Endothelial cell of umbilical vein (primary cell): ENCODE measurements around the gene MITF. TPM values are rescaled to one million over a fixed set of nuclear protein-coding genes. Genes with fewer than 3 reads are reported as not detected.

Experiments used
- BruUV-seq: library from RNA; stranded (reverse); fragments of 400-500 nt; replicated peaks from 2 replicates; lab custom pipeline; 2021; lab: Mats Ljungman, UMichigan
- CTCF ChIA-PET: fragments of 300-600, 350-600 bp; sonication (Branson Sonifier 250); formaldehyde crosslinking; loops from one replicate; lab custom pipeline; 2021; ENCODE audit warnings: antibody characterized with exemption, inconsistent platforms; lab: Charles Lee
- POLR2A ChIA-PET: fragments of 300-600, 350-600 bp; sonication (Branson Sonifier 250); formaldehyde crosslinking; loops from one replicate; lab custom pipeline; 2021; ENCODE audit warnings: antibody characterized with exemption, inconsistent platforms; lab: Charles Lee
- DNase-seq: peaks from one replicate; pipeline ENCODE4 v3.0.0-alpha.2; 2011; ENCODE audit warnings: low read depth, low spot score
- FAIRE-seq: peaks from 2 replicates; lab custom pipeline; 2011; peaks lifted over from hg19 to GRCh38; lab: Jason Lieb, UNC
- H2AFZ ChIP-seq: 2 replicates; pipeline ENCODE4 v1.6.0; 2012; ENCODE audit warnings: low read depth, low read length, control low read depth, inconsistent platforms
- H3K27ac ChIP-seq: 2 replicates; pipeline ENCODE4 v1.5.1; 2011; ENCODE audit warnings: low read depth, mild to moderate bottlenecking, control low read depth, low read length, moderate library complexity; ENCODE audit not compliant: insufficient read depth
- H3K27me3 ChIP-seq, 2 experiments: 2 replicates each; pipeline versions ENCODE4 v1.6.0 to v1.6.1; 2011; ENCODE audit warnings: low read length in 2 of 2, mixed read lengths in 1 of 2; ENCODE audit not compliant: control insufficient read depth in 2 of 2, insufficient read depth in 2 of 2
- H3K36me3 ChIP-seq, 2 experiments: 2 replicates in 1 of 2; 3 replicates in 1 of 2; pipeline ENCODE4 v1.5.1; 2011; ENCODE audit warnings: low read length in 2 of 2, mild to moderate bottlenecking in 1 of 2, moderate library complexity in 1 of 2; ENCODE audit not compliant: control insufficient read depth in 2 of 2, insufficient read depth in 2 of 2; ENCODE audit errors: extremely low read depth in 1 of 2
- H3K4me1 ChIP-seq: 3 replicates; pipeline ENCODE4 v1.5.1; 2011; ENCODE audit warnings: mild to moderate bottlenecking, low read length; ENCODE audit not compliant: control insufficient read depth, insufficient read depth; ENCODE audit errors: extremely low read depth
- H3K4me2 ChIP-seq: 2 replicates; pipeline ENCODE4 v1.6.1; 2011; ENCODE audit warnings: low read length, control low read depth, mixed read lengths; ENCODE audit not compliant: insufficient read depth
- H3K4me3 ChIP-seq, 3 experiments: fragments of 200-600 bp in 1 of 3; sonication (generic), shearing (Covaris generic) in 1 of 3; replicated peaks in 1 of 3; 2 replicates each; pipeline ENCODE4 v1.5.1; 2011 to 2016; ENCODE audit warnings: control low read depth in 3 of 3, low read length in 3 of 3, mild to moderate bottlenecking in 2 of 3, inconsistent platforms in 1 of 3, low read depth in 1 of 3, moderate library complexity in 1 of 3; ENCODE audit not compliant: insufficient read depth in 1 of 3
- H3K79me2 ChIP-seq: 2 replicates; pipeline ENCODE4 v1.6.0; 2012; ENCODE audit warnings: low read length, inconsistent platforms; ENCODE audit not compliant: control insufficient read depth, insufficient read depth
- H3K9ac ChIP-seq: replicated peaks from 2 replicates; pipeline ENCODE3; 2011; ENCODE audit warnings: low read length, control low read depth; ENCODE audit not compliant: insufficient read depth; ENCODE audit errors: extremely low read depth
- H3K9me1 ChIP-seq: replicated peaks from 3 replicates; pipeline ENCODE4 v1.6.0; 2011; ENCODE audit warnings: mild to moderate bottlenecking, low read length; ENCODE audit not compliant: control insufficient read depth, insufficient read depth; ENCODE audit errors: extremely low read depth
- H3K9me3 ChIP-seq: replicated peaks from 2 replicates; pipeline ENCODE4 v1.5.1; 2012; ENCODE audit warnings: low read length, inconsistent platforms; ENCODE audit not compliant: control insufficient read depth, insufficient read depth
- H4K20me1 ChIP-seq: replicated peaks from 2 replicates; pipeline ENCODE3; 2011; ENCODE audit warnings: mild to moderate bottlenecking, low read length; ENCODE audit not compliant: control insufficient read depth, insufficient read depth; ENCODE audit errors: extremely low read depth
- EZH2 ChIP-seq: IDR thresholded peaks from 2 replicates; pipeline ENCODE4 v1.6.1; 2012; ENCODE audit warnings: borderline replicate concordance, low read depth, mild to moderate bottlenecking, moderate library complexity, low read length, inconsistent platforms; ENCODE audit not compliant: severe bottlenecking
- FOS ChIP-seq: IDR thresholded peaks from 2 replicates; pipeline ENCODE4 v1.6.1; 2011; ENCODE audit warnings: mild to moderate bottlenecking, low read length, moderate library complexity, borderline replicate concordance; ENCODE audit not compliant: insufficient read depth
- GATA2 ChIP-seq: IDR thresholded peaks from 2 replicates; pipeline ENCODE4 v1.7.0; 2011; ENCODE audit warnings: low read depth, mild to moderate bottlenecking, moderate library complexity, mixed read lengths, low read length; ENCODE audit not compliant: insufficient read length, insufficient read depth
- JUN ChIP-seq: IDR thresholded peaks from 2 replicates; pipeline ENCODE4 v1.6.1; 2011; ENCODE audit warnings: borderline replicate concordance, low read depth; ENCODE audit not compliant: insufficient read length, insufficient read depth
- MAX ChIP-seq: IDR thresholded peaks from 2 replicates; pipeline ENCODE4 v1.6.1; 2011; ENCODE audit not compliant: insufficient read depth, insufficient read length
- MYC ChIP-seq: IDR thresholded peaks from one replicate; pipeline ENCODE4 v1.6.1; 2011; ENCODE audit warnings: mild to moderate bottlenecking, low read depth, low read length
- POLR2A ChIP-seq: IDR thresholded peaks from 2 replicates; pipeline ENCODE4 v1.6.1; 2012; ENCODE audit warnings: low read depth, mild to moderate bottlenecking, control low read depth, low read length
- POLR2AphosphoS5 ChIP-seq: IDR thresholded peaks from 2 replicates; pipeline ENCODE4 v1.6.1; 2012; ENCODE audit warnings: low read depth, mild to moderate bottlenecking, control low read depth, low read length, moderate library complexity; ENCODE audit not compliant: insufficient read depth
- dilution Hi-C: fragments of 300-500 bp; cut with MboI; formaldehyde crosslinking; loops from one replicate; pipeline ENCODE4 v1.15.0; 2019; ENCODE audit warnings: low sequenced_read_pairs; ENCODE audit not compliant: extremely low pct_ligation_motif_present
- intact Hi-C: fragments of 100-400 bp; cut with micrococcal nuclease; formaldehyde crosslinking; loops from one replicate; pipeline ENCODE4 v1.10.0; 2022
- polyA plus RNA-seq, 4 experiments: library from polyadenylated mRNA; depleted of rRNA in 3 of 4; stranded (reverse) in 3 of 4; unstranded in 1 of 4; fragments of >200 nt; gene quantifications; 2 replicates each; pipeline versions ENCODE4 v1.2.1 to v1.2.3, GENCODE V29; 2011 to 2012; ENCODE audit warnings: missing spikeins in 1 of 4
- total RNA-seq: library from RNA; stranded (reverse); gene quantifications from 2 replicates; pipeline ENCODE4 v1.2.3, GENCODE V29; 2021
- TF ChIP-seq, protein P1 (sequence below), 2 donors: IDR thresholded peaks; 1 replicate in 1 of 2; 2 replicates in 1 of 2; pipeline ENCODE4 v1.5.1; 2011; ENCODE audit warnings: low read length in 2 of 2, mild to moderate bottlenecking in 2 of 2, moderate library complexity in 2 of 2, control low read depth in 1 of 2, inconsistent platforms in 1 of 2, low read depth in 1 of 2; ENCODE audit not compliant: insufficient read depth in 1 of 2; ENCODE audit errors: extremely low read depth in 1 of 2

The MITF gene
- total and polyA plus RNA-seq, 2 donors (not counting 3 experiments of a cell fraction or from before 2014, with no cell fraction given), result 1.6 to 2.5 TPM

GRCh38 chr3:69868841-69869420, 129.7 kb downstream of the MITF start:
- Histone ChIP-seq H3K4me2 (no peak overlapping the region), H3K4me3 (no peak overlapping the region), H3K9ac (no peak overlapping the region), H3K27ac (no peak overlapping the region), H3K4me1 (no peaks in the 10 kb centered on the region), H3K79me2 (no peaks in the 10 kb centered on the region), H4K20me1 (no peaks in the 10 kb centered on the region), H2AFZ (no peak overlapping the region), H3K27me3 (no peaks in the 10 kb centered on the region), H3K9me3 (no peaks in the 10 kb centered on the region), H3K9me1 (no peaks in the 10 kb centered on the region), H3K36me3 (no peaks in the 10 kb centered on the region)
- CTCF ChIA-PET, result interaction anchor here (0.6 to 1.6 kb wide), 4 partner anchors 13 to 370 kb away, joined by 3 to 5 read pairs (median 3); no protein-coding TSS in a partner anchor
- dilution Hi-C loops, result no loop called here
- no peak for FAIRE-seq
- POLR2A ChIA-PET, result no interaction called here
- intact Hi-C loops, result no loop called here
- no peak for DNase-seq
- TF ChIP-seq GATA2 (no peak), JUN (no peak), MYC (no peak), FOS (no peak), POLR2A (no peak), MAX (no peak), POLR2AphosphoS5 (no peak), EZH2 (no peak)
- TF ChIP-seq, protein P1, sequence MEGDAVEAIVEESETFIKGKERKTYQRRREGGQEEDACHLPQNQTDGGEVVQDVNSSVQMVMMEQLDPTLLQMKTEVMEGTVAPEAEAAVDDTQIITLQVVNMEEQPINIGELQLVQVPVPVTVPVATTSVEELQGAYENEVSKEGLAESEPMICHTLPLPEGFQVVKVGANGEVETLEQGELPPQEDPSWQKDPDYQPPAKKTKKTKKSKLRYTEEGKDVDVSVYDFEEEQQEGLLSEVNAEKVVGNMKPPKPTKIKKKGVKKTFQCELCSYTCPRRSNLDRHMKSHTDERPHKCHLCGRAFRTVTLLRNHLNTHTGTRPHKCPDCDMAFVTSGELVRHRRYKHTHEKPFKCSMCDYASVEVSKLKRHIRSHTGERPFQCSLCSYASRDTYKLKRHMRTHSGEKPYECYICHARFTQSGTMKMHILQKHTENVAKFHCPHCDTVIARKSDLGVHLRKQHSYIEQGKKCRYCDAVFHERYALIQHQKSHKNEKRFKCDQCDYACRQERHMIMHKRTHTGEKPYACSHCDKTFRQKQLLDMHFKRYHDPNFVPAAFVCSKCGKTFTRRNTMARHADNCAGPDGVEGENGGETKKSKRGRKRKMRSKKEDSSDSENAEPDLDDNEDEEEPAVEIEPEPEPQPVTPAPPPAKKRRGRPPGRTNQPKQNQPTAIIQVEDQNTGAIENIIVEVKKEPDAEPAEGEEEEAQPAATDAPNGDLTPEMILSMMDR (IDR thresholded peaks at IDR 0.05; ENCODE audit: extremely low read depth in 1 of 2, insufficient read depth in 1 of 2, low read depth in 1 of 2, low read length in 2 of 2), result no peak
- BruUV-seq, result no TSS peak
